Measurements from ENCODE around the gene SYTL2.

The SYTL2 gene

DNA sequence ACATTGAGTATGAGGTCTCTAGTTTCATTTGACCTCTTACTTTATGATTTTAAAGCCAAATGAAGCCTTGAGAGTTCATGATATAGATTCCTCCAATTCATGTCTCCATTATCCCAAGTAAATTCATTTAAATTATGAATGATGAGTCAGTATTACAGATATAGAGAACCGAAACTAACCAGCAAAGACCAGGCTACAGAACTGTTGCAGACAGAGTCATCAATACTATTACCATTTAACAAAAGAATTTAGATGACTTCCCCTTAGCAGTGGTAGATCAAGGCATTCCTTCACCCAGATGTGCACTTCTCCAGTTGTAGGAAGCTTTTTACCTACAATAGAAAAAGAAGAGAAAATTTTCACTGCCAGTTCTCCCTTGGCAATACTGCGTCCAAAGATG, 113.2 kb downstream of the SYTL2 start:
- Histone ChIP-seq H3K79me2 (ENCODE audit: insufficient read depth, low read length) (no peaks in the 10 kb centered on the region), H2AFZ (ENCODE audit: low read length) (no peak overlapping the region), H3K4me3 (ENCODE audit: low read length, poor library complexity, severe bottlenecking) (no peak overlapping the region), H3K4me1 (ENCODE audit: insufficient read depth, low read length, poor library complexity, severe bottlenecking) (peaks cover 24% of the 10 kb centered on the region), H4K20me1 (ENCODE audit: insufficient read depth, low read length, poor library complexity, severe bottlenecking) (no peaks in the 10 kb centered on the region), H3K27me3 (ENCODE audit: insufficient read depth, low read length, poor library complexity, severe bottlenecking) (no peaks in the 10 kb centered on the region), H3K36me3 (ENCODE audit: insufficient read depth, low read length) (no peaks in the 10 kb centered on the region), H3K9me2 (replicated peaks; ENCODE audit: low read depth, low read length) (no peaks in the 10 kb centered on the region), H3F3A (ENCODE audit: low read depth) (no peaks in the 10 kb centered on the region), H3K9ac (ENCODE audit: low read depth, low read length, poor library complexity, severe bottlenecking) (no peak overlapping the region), H3K9me3 (ENCODE audit: insufficient read depth, low read depth, low read length) (no peaks in the 10 kb centered on the region), H3K4me2 (ENCODE audit: low read depth, low read length, poor library complexity, severe bottlenecking) (no peak overlapping the region)
- TF ChIP-seq EZH2phosphoT487 (IDR thresholded peaks at IDR 0.05; ENCODE audit: borderline replicate concordance), result no peak
- TF ChIP-seq, protein P1, sequence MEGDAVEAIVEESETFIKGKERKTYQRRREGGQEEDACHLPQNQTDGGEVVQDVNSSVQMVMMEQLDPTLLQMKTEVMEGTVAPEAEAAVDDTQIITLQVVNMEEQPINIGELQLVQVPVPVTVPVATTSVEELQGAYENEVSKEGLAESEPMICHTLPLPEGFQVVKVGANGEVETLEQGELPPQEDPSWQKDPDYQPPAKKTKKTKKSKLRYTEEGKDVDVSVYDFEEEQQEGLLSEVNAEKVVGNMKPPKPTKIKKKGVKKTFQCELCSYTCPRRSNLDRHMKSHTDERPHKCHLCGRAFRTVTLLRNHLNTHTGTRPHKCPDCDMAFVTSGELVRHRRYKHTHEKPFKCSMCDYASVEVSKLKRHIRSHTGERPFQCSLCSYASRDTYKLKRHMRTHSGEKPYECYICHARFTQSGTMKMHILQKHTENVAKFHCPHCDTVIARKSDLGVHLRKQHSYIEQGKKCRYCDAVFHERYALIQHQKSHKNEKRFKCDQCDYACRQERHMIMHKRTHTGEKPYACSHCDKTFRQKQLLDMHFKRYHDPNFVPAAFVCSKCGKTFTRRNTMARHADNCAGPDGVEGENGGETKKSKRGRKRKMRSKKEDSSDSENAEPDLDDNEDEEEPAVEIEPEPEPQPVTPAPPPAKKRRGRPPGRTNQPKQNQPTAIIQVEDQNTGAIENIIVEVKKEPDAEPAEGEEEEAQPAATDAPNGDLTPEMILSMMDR (conservative IDR thresholded peaks at IDR 0.05; ENCODE audit: low read length), result no peak

DNA sequence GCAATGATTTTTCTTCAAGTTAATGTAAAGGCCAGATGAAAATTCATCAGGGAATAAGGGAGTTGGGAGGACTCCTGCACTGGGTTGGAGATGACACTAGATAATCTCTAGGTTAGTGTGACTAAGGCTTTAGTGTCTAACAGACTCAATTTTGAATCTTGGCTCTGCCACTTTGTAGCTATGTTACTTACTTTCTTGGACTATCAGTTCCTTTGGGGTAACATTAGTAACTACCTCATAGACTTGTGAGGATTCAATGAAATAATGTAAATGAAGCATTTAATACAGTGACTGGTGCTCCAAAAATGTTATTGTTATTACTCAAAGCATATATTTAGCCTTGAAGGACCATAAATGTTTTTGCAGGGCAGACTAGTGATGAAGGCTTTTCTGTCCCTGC, 115.4 kb downstream of the SYTL2 start:
- H3K27me3 ChIP-seq (ENCODE audit: insufficient read depth, low read length, poor library complexity, severe bottlenecking), result no peaks in the 10 kb centered on the region
- no peak overlapping the region for H3K4me3 ChIP-seq (ENCODE audit: low read length, poor library complexity, severe bottlenecking)
- no peaks in the 10 kb centered on the region for H3F3A ChIP-seq (ENCODE audit: low read depth)
- no peak overlapping the region for H2AFZ ChIP-seq (ENCODE audit: low read length)
- TF ChIP-seq EZH2phosphoT487 (IDR thresholded peaks at IDR 0.05; ENCODE audit: borderline replicate concordance), result no peak
- TF ChIP-seq, protein P1 (conservative IDR thresholded peaks at IDR 0.05; ENCODE audit: low read length), result no peak
- H3K36me3 ChIP-seq (ENCODE audit: insufficient read depth, low read length), result no peaks in the 10 kb centered on the region
- no peaks in the 10 kb centered on the region for H4K20me1 ChIP-seq (ENCODE audit: insufficient read depth, low read length, poor library complexity, severe bottlenecking)
- peaks cover 21% of the 10 kb centered on the region for H3K4me1 ChIP-seq (ENCODE audit: insufficient read depth, low read length, poor library complexity, severe bottlenecking)
- H3K9me2 ChIP-seq (replicated peaks; ENCODE audit: low read depth, low read length), result no peaks in the 10 kb centered on the region
- no peaks in the 10 kb centered on the region for H3K9me3 ChIP-seq (ENCODE audit: insufficient read depth, low read depth, low read length)
- no peaks in the 10 kb centered on the region for H3K79me2 ChIP-seq (ENCODE audit: insufficient read depth, low read length)
- no peak overlapping the region for H3K9ac ChIP-seq (ENCODE audit: low read depth, low read length, poor library complexity, severe bottlenecking)
- no peak overlapping the region for H3K4me2 ChIP-seq (ENCODE audit: low read depth, low read length, poor library complexity, severe bottlenecking)

DNA sequence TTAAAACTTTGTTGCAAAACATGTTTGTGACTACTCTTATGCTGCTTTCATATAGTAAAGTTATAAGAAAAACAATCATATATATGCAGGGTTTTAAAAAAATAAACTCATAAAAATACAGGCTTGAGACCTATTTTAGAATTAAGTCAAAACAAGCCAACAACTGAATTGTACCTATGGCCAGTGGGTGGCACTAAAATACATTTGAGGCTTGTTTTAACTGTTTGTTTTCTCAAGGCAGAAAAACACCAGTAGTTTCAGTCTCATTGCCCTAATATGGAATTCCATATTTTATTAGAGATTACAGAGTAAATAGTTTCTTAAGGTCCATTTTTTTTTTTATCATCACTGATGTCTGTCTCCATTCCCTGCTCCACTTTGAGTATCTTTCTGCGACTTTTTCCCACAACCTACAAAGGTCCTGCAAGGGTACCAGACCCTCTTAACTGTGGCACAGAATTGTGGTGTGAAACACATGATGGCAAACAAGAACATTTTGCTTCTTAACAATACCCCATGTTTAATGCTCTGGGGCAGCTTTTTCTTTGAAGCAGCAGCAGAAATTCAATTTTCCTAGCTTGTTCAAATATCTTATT, 116.5 kb downstream of the SYTL2 start:
- Histone ChIP-seq H3K4me3 (ENCODE audit: low read length, poor library complexity, severe bottlenecking) (no peak overlapping the region), H4K20me1 (ENCODE audit: insufficient read depth, low read length, poor library complexity, severe bottlenecking) (no peaks in the 10 kb centered on the region), H3K9me2 (replicated peaks; ENCODE audit: low read depth, low read length) (no peaks in the 10 kb centered on the region), H3K4me1 (ENCODE audit: insufficient read depth, low read length, poor library complexity, severe bottlenecking) (peaks cover 11% of the 10 kb centered on the region), H3K36me3 (ENCODE audit: insufficient read depth, low read length) (no peaks in the 10 kb centered on the region), H3K79me2 (ENCODE audit: insufficient read depth, low read length) (no peaks in the 10 kb centered on the region), H3K27me3 (ENCODE audit: insufficient read depth, low read length, poor library complexity, severe bottlenecking) (peaks cover 4% of the 10 kb centered on the region), H2AFZ (ENCODE audit: low read length) (no peak overlapping the region), H3K9ac (ENCODE audit: low read depth, low read length, poor library complexity, severe bottlenecking) (no peak overlapping the region), H3F3A (ENCODE audit: low read depth) (no peaks in the 10 kb centered on the region), H3K9me3 (ENCODE audit: insufficient read depth, low read depth, low read length) (no peaks in the 10 kb centered on the region), H3K4me2 (ENCODE audit: low read depth, low read length, poor library complexity, severe bottlenecking) (no peak overlapping the region)
- TF ChIP-seq EZH2phosphoT487 (IDR thresholded peaks at IDR 0.05; ENCODE audit: borderline replicate concordance), result no peak
- TF ChIP-seq, protein P1 (conservative IDR thresholded peaks at IDR 0.05; ENCODE audit: low read length), result peak; percentile 88
